Measurements from ENCODE around the gene CSRP1. TPM values are rescaled to one million over a fixed set of nuclear protein-coding genes. Genes with fewer than 3 reads are reported as not detected.

The CSRP1 gene
- polyA plus RNA-seq, 1 donor from 2014 or later = 4.2 TPM

GRCh38 chr1:201481004-201481380 lies 25.9 kb downstream of the CSRP1 start:
- Histone ChIP-seq H3K4me2 (ENCODE audit: low read length) (no peak overlapping the region), H3K9ac (ENCODE audit: low read length) (no peak overlapping the region), H3F3A (ENCODE audit: insufficient read depth, low read length, poor library complexity, severe bottlenecking) (no peaks in the 10 kb centered on the region), H3K27ac (ENCODE audit: low read length) (no peak overlapping the region), H4K20me1 (ENCODE audit: insufficient read depth) (no peaks in the 10 kb centered on the region), H3K27me3 (ENCODE audit: insufficient read depth, low read depth, low read length) (peaks cover 29% of the 10 kb centered on the region), H3K4me3 (ENCODE audit: low read length) (no peak overlapping the region), H3K9me2 (ENCODE audit: insufficient read depth, low read length) (no peaks in the 10 kb centered on the region), H3K36me3 (ENCODE audit: insufficient read depth, low read length) (no peaks in the 10 kb centered on the region), H2AFZ (ENCODE audit: low read depth, low read length) (no peak overlapping the region), H3K9me3 (ENCODE audit: low read length) (no peaks in the 10 kb centered on the region), H3K79me2 (replicated peaks; ENCODE audit: insufficient read depth, low read length) (no peaks in the 10 kb centered on the region)
- TF ChIP-seq EP300 (conservative IDR thresholded peaks at IDR 0.05; ENCODE audit: poor library complexity, severe bottlenecking) = no peak
- TF ChIP-seq, protein P1, sequence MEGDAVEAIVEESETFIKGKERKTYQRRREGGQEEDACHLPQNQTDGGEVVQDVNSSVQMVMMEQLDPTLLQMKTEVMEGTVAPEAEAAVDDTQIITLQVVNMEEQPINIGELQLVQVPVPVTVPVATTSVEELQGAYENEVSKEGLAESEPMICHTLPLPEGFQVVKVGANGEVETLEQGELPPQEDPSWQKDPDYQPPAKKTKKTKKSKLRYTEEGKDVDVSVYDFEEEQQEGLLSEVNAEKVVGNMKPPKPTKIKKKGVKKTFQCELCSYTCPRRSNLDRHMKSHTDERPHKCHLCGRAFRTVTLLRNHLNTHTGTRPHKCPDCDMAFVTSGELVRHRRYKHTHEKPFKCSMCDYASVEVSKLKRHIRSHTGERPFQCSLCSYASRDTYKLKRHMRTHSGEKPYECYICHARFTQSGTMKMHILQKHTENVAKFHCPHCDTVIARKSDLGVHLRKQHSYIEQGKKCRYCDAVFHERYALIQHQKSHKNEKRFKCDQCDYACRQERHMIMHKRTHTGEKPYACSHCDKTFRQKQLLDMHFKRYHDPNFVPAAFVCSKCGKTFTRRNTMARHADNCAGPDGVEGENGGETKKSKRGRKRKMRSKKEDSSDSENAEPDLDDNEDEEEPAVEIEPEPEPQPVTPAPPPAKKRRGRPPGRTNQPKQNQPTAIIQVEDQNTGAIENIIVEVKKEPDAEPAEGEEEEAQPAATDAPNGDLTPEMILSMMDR (IDR thresholded peaks at IDR 0.05; ENCODE audit: poor library complexity, severe bottlenecking) = no peak
- TF ChIP-seq TAF1 (IDR thresholded peaks at IDR 0.05; ENCODE audit: low read depth) = no peak
- no peak for TF ChIP-seq SMC3 (conservative IDR thresholded peaks at IDR 0.05; ENCODE audit: poor library complexity)
- no peak for TF ChIP-seq RAD21 (conservative IDR thresholded peaks at IDR 0.05)
- TF ChIP-seq POLR2AphosphoS5 (IDR thresholded peaks at IDR 0.05) = no peak
- no peak for TF ChIP-seq REST (IDR thresholded peaks at IDR 0.05; ENCODE audit: borderline replicate concordance)
- no peak for TF ChIP-seq EZH2 (IDR thresholded peaks at IDR 0.05; ENCODE audit: borderline replicate concordance, insufficient read depth, low read length, poor library complexity, severe bottlenecking)
- no peak for TF ChIP-seq MXI1 (conservative IDR thresholded peaks at IDR 0.05; ENCODE audit: poor library complexity, severe bottlenecking)

DNA sequence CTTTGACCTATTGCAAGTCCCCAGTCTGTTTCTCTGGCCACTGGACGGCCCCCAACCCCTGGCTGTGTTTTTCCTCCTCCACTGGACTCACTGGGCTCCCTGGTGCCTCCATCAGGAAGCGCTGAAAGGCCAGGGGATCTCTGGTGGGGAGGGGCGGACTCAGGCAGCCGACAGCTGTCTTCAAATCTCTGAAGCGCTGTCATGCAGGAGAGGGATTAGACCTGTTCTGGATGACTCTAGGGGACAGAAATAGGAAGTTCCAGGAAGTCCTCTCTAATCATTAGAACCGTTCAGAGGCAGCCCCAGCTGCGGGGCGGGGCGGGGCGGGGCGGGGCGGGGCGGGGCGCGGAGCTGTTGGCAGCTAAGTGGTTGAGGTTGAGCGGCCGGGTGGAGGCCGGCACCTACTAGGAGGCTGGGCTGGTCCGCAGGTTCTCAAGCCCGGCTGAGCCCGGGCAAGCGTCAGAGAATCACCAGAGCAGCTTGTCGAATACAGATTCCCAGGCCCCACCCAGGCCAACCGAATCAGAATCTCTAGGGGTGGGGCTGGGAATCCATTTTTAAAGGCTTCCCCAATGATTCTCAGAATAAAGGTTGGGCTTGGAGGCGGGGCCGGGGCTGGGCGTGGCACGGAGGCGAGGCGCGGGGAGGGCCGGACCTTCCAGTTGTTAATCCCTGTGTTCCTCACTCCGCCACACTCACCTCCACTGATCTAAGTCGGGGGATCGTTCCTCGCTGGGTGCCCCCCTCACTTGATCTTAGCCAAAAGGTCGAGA lies 26.5 kb downstream of the CSRP1 start:
- Histone ChIP-seq H3K79me2 (replicated peaks; ENCODE audit: insufficient read depth, low read length) (no peaks in the 10 kb centered on the region), H3K9ac (ENCODE audit: low read length) (no peak overlapping the region), H4K20me1 (ENCODE audit: insufficient read depth) (no peaks in the 10 kb centered on the region), H3K9me3 (ENCODE audit: low read length) (no peaks in the 10 kb centered on the region), H3K4me3 (ENCODE audit: low read length) (no peak overlapping the region), H3K27ac (ENCODE audit: low read length) (no peak overlapping the region), H3K27me3 (ENCODE audit: insufficient read depth, low read depth, low read length) (peaks cover 29% of the 10 kb centered on the region), H2AFZ (ENCODE audit: low read depth, low read length) (no peak overlapping the region), H3K4me2 (ENCODE audit: low read length) (no peak overlapping the region), H3K36me3 (ENCODE audit: insufficient read depth, low read length) (no peaks in the 10 kb centered on the region), H3K9me2 (ENCODE audit: insufficient read depth, low read length) (no peaks in the 10 kb centered on the region), H3F3A (ENCODE audit: insufficient read depth, low read length, poor library complexity, severe bottlenecking) (no peaks in the 10 kb centered on the region)
- no peak for TF ChIP-seq POLR2AphosphoS5 (IDR thresholded peaks at IDR 0.05)
- TF ChIP-seq EP300 (conservative IDR thresholded peaks at IDR 0.05; ENCODE audit: poor library complexity, severe bottlenecking) = no peak
- no peak for TF ChIP-seq MXI1 (conservative IDR thresholded peaks at IDR 0.05; ENCODE audit: poor library complexity, severe bottlenecking)
- TF ChIP-seq SMC3 (conservative IDR thresholded peaks at IDR 0.05; ENCODE audit: poor library complexity) = no peak
- TF ChIP-seq REST (IDR thresholded peaks at IDR 0.05; ENCODE audit: borderline replicate concordance) = no peak
- TF ChIP-seq, protein P1 (IDR thresholded peaks at IDR 0.05; ENCODE audit: poor library complexity, severe bottlenecking) = no peak
- TF ChIP-seq EZH2 (IDR thresholded peaks at IDR 0.05; ENCODE audit: borderline replicate concordance, insufficient read depth, low read length, poor library complexity, severe bottlenecking) = no peak
